ENCODE measurements around the gene IBTK.
"Not testable (repeated sequence)": the region's sequence is repeated elsewhere in the genome, so short reads cannot be mapped to it uniquely, and the experiment has no call there.

Gene IBTK

DNA sequence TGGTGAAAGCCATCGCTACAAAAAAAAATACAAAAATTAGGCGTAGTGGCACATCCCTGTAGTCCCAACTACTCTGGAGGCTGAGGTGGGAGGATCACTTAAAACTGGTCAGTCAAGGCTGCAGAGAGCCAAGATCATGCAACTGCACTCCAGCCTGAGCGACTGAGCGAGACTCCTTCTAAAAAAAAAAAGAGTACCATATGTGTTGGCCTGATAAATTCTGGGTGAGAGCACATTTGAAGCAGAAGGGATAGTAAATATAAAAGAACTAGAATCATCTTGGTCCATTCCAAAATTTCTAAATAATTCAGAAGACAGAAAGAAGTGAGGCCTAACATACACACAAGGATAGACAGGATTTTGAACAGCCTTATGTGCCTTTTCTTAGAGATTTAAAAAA, 2.2 kb downstream of the IBTK start:
- no peak for DNase-seq

DNA sequence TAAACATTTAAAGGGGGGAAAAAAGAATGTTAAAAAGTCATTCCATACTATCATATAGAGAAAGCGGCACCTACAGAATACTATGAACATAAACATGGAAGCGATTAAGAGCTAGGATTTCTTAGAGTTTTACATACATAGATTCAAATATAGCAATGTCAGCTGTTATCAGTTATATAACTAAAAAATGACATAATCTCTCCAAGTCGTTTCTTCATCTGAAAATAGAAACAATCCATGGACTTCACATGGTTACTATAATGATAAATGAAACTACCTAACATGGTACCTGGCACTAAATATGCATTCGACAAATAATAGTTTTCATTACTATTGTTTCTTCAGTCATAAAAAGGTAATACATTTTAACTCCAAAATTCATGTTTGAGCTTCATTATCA, 3.7 kb downstream of the IBTK start:
- no peak for DNase-seq

DNA sequence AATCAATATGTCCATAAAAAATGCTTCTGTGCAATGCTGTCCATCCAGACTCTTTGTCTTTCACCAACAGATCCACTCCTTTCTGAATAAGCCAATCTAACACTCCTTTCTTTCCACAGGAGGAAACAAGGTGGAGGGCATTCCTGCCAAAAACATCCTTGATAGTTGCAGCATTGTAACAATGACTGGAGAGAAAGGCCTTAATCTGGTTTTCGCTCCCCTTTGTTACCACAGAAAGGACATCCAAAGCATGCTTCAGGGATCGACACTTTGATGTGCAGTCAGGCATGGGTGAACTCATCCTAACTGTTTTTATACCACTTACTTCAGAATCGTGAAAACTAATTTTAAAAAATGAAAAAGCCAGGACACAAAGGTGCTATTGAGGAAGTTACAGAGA, 7.4 kb downstream of the IBTK start:
- no peak for DNase-seq

DNA sequence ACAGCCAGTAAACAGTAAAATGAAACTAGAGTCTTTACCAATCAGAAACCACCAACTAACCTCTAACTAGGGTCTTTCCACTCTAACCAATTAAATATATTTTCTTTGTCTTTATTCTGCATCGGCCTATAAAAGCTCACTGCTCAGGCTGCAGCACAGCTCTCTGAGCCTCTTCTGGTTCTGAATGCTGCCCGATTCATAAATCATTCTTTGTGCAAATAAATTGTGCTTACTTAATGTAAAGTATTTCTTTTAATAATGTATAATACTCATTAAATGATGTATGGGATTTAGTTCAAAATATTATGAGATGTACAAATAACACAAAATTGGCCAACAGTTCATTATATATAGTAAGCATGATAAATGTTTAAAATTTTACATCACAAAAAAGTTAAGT, 7.9 kb downstream of the IBTK start:
- DNase-seq = no peak

DNA sequence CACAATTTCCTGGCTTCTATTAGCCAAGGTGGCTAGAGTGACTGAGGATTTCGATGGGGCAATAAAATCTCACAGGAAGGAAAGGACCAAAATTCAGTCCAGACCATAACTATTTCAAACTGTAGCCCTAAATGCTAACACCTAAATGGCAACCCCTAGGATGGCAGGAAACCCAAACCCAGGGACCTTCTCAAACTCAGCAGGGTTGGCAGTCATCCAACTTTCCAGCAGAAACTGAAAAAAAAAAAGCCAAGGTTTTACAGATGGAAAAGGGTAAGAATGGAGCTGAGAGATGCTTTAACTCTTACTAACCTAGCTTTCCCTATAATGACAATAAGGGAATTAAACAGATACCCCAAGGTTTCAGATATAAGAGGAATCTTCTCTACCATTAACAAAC, 10.5 kb downstream of the IBTK start:
- DNase-seq = no peak

DNA sequence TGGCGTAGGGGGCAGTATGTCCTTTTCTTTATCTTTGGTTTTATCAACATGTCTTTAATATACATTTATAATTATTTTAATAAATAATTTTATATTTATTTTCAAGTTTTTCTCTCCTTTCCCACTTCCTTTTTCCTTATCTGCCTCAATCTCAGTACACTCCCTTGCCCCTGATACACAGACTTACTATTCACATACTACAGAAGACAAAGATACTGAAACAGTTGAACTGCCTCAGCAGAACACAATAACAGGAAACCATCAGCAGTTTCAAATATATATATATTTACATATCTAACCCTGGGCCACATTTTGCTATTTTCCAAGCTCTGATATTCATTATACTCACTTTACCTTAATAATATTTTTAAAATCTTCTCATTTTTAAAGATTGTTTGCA, 19.8 kb downstream of the IBTK start:
- no peak for DNase-seq

DNA sequence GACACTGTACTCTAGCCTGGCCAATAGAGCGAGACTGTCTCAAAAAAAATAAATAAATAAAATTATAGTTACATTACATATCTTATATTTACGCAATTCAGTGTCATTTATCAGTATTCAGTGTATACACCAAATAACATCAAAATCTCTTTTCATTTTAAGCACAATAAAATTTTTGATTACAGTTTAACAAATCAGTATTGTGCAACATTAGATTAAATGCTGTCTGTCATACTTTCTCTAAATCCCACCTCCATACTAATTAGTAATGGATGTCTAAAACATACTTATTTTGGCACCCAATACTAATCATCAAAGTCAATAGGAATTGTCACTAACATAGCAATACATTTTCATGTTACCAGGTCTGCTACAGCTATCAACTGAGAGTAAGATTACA, 27.4 kb downstream of the IBTK start:
- no peak for DNase-seq

DNA sequence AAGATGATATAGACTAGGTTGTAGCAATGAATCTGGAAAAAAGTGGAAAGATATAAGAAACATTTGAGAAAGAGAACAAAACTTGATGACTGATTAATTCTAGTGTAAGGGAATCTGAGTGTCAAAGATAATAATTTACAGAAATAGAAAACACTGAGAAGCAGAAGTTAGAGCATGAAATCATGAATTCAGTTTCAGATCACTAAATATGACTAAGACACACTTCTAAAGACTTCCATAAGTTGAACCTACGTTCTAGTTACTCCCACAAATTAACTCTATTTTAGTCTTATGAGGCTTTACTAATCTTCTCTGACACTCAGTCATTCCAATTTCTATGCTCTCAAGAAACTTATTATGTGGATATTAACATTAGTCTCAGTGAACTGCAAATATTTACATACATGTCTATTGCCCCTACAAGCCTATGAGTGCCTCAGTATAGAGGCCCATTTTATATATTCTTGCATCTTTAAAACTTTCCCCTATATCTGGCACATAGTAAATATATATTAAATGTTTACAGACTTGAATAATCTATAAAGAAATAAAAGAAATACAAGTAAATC, 30.4 kb downstream of the IBTK start:
- no peak for DNase-seq

DNA sequence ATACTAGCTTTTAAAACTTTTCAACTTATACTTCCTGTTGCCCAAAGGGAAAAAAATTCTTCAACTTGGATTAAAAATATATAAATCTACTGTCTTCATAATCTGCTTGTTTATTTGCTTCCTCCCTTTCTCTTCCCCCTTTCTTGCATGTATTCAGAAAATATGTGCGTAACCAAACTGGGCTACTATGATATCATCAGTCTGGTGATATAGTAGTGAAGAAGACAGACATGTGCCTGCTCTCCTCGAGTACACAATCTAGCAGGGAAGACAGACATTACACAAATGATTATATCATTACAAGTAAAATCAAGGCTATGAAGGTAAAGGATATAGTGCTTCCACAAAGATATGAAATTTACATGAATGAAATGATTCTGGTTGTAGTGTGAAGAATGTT, 31.0 kb downstream of the IBTK start:
- DNase-seq = no peak

DNA sequence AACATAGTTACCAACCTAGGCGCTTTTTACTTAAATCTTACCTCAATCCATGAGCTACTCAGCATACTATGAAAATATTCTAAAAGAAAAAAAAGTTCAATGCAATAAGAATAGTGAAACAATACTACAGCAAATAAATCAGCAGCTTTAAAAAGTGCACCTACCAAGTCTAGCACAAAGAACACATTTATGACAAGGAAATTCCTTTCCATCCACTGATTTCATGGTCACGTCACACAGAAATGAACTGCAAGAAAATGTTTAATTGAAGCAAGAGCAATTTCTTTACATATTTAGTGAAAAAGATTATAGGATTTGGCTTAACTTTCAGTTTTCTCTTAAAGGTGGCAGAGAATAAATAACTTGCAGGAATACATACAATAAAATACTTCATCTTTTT, 36.2 kb downstream of the IBTK start:
- DNase-seq = no peak

DNA sequence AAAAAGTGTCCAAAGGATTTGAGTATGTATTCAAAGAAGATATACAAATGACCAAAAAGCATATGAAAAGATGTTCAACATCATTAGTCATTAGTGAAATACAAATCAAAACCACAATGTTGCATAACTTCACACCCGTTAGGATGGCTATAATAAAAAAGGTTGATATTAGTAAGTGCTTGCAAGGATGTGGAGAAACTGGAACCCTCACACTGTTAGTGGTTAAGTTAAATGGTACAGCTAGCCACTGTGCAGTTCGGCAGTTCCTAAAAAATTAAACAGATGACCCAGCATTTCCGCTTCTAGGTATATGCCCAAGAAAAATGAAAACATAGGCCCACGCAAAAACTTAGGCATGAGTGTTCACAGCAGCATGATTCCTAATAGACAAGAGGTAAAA, 38.6 kb downstream of the IBTK start:
- DNase-seq = no peak

DNA sequence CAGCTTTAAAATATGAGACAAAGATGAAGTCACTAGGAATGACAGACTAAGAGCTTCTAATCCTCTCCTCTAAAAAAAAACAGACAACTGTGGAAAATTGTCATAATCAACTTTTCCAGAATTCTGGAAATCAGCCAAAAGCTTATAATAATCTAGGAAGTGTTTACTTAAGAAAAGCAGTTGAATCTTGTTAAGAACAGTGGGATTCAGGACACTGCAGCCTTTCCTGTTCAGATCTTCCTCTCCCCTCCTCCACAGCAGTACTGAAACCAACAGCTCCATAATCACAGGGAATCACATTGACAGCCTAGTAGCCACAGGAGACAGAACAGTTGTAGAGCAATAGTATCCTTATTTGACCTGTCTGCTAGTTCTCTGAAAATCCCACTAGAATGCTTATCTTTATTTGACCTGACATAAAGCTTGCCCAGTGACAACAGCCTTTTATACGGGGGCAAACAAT, 41.6 kb downstream of the IBTK start:
- no peak for DNase-seq

DNA sequence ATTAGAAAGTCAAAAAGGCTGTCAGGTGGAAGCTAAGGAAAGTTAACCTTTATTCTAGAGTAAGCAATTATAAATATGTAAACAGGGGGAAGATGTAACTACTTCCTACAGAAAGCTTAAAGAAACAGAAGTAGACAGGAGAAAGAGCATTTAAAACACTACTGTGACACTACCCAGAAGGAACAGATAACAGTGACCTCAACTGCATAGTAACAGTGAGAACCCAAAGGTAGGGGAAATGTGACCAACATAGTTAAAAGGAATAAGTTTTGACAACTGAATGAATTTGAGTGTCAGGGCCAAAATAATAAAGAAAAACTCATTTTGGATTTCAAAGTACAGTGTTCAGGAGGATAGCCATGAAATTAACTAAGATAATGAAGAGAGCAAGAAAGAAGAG, 43.5 kb downstream of the IBTK start:
- DNase-seq = no peak

DNA sequence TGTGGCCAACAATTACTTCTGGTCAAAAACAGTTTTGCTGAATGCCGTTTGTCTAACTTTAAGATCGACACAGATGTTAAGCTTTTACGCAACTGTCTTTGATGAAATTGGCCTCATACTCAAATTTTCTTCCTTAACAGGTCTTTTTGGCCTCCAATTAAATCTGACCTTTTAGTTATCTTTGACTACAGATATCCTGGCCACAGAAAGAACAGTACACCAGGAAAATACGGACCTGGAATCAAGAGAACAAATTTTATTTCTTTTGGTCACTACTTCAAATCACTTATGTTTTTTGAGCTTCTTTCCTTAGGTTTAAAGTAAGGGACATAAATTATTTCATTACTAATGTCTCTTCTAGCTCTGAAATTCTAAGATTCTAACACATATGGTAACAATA, 49.8 kb downstream of the IBTK start:
- DNase-seq = no peak

DNA sequence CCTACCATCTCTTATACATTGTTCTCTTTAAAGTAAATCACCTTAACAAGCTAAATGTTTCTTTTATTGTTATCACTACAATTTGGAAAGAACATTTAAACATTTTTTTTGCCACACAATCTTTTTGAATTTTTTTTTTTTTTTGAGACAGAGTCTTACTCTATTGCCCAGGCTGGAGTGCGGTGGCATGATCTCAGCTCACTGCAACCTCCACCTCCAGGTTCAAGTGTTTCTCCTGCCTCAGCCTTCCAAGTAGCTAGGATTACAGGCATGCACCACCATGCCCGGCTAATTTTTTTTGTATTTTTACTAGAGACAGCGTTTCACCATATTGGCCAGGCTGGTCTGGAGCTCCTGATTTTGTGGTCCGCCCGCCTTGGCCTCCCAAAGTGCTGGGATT, 50.3 kb downstream of the IBTK start:
- not testable (repeated sequence) for DNase-seq

DNA sequence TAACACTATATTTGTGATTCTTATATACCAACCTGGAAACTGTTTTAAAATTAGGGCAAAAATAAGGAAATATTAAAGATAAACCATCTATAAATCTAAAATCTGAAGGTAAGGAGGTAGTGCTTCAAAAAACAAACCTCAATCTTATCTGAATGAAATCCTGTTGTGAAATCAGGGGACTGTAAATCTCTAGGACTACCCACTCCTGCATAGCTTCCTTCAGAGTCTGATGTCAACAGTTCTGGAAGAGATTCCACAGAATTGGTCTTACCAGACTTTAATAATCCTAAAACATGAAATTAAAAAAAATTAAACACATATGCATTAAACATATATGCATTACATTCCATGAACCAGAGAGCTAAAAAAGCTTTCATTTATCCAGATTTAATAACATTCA, 51.4 kb downstream of the IBTK start:
- DNase-seq = no peak

DNA sequence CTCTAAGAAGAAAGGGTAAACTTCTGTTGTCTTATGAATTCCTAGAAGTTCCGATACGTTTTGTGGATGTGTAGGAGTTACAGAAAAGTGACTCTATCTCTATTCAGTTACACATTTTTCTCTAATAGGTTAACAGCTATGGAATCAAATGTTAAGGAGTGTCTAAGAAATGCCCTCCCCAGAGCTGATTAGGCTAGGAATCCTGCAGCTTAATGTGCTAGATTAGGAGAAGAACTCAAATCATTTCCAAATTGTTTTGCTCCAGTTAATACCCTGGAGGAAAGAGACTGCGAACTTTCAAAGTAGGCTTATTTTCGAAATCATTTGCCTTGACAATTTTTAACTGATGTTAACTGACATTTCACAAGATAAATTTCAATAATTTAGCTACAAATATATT, 51.9 kb downstream of the IBTK start:
- DNase-seq = no peak

DNA sequence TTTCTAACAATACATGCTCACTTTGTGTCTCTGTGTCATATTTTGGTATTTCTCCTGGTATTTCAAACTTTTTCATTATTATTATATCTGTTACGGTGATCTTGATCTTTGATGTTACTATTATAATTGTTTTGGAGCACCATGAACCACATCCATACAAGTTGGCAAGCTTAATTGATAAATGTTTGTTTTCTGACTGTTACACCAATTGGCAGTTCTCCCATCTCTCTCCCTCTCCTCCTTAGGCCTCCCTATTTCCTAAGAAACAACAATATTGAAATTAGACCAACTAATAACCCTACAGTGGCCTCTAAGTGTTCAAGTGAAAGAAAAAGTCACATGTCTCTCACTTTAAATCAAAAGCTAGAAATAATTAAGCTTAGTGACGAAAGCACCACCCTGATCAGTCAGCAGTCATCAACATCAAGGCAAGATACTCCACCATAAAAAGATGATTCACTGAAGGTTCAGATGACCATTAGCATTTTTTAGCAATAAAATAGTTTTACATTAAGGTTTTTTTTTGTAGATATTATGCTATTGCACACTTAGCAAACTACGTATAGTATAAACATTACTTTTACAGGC, 61.5 kb downstream of the IBTK start:
- no peak for DNase-seq

DNA sequence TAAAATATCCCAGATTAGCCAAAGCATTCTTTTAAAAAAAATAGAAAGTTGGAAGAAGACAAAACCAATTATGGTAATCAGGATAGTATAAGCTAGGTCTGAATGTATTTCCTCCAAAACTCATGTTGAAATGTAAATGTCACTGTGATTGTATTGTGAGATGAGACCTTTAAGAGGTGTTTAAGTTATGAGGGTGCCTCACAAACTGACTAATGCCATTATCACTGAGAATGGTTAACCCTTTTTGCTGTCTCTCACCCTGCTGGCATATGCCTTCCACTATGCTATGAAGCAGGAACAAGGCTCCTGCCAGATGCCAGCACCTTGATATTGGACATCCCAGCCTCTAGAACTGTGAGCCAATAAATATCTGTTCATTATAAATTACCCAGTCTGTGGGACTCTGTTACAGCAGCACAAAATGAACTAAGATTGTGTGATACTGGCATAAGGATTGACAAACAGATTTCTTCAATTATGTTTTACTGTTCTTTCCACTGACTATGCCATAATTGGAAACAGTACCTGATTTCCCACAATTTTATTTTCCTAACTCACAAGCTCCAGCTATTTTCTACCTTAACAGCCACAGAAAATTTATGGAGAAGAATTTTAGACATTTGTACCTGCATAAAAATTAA, 63.8 kb downstream of the IBTK start:
- DNase-seq = no peak

DNA sequence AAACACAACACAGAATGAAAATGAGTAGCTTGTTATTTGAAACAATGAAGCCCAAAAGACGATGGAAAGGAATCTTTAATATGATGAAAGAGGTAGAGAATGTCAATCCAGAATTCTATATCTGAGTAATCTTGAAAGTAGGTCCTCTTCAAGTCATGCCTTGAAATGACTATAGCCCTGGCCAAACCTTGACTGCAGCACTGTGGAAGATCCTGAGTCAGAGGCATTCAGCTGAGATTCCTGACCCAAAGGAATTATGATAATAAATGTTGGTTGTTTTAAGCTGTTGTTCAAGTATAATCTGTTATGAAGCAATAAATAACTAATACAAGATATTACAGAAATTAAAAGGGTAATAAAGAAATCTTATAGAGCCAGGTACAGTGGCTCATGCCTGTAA, 64.8 kb downstream of the IBTK start:
- no peak for DNase-seq

DNA sequence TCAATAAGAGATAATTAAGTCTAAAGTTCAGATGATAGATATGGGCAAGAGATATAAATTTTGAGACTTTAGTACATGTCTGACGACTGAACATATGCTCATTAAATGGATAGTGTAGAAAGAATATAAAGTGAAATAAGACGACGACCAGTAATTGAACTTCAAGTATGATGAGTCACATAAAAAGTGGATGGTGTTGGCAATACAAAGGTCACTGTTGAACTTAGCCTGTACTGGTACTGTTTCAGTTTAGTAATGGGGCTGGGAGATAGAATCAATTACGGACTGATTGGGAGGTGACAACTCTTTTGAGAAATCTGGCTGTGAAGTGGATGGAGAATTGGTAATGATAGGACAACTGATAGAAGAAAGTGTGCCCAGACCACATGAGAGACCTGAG, 68.1 kb downstream of the IBTK start:
- DNase-seq = no peak

DNA sequence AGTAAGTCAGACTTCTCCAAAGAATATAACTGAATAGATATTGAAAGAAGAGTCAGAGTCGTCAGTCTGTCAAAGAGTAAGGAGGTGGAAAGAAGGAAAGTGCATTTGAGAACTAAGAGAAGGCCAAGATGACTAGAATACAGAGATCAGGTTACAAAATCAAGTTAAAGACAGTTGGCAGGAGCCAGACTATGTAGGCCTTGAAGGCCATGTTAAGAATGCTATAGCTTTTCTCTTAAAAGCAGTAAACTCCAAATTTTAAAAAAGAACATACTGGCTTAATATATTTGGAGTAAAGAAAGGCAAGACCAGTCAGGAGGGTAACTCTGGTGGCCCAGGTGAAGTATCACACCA, 68.8 kb downstream of the IBTK start:
- DNase-seq = no peak

DNA sequence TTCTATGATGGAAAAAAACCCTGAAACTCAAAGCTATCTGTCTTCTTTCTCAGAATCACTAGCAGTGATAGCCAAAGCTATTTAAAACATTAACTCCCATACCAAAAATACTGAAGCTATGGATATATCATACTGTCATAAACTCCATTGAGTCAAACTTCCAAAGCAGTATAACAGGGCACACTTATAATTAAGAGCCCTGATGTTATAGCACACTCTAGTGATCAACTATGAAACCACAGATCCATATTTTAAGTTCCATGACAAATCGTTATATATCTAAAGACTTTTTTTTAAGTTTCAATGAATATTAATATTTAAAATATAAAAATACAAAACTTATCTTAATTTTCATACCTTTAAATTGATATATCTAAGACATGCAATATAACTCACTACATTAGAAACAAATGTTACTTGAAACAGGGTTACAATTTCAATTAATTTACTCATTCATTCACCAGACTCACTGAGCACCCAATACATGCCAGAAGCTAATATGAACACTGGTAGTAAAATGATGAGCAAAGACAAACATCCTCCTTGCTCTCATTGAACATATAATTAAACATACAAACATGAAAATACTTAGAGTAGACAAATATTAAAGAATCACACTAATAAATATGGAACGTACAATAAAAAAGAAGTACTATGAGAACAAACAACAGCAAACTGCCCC, 69.3 kb downstream of the IBTK start:
- DNase-seq = no peak

DNA sequence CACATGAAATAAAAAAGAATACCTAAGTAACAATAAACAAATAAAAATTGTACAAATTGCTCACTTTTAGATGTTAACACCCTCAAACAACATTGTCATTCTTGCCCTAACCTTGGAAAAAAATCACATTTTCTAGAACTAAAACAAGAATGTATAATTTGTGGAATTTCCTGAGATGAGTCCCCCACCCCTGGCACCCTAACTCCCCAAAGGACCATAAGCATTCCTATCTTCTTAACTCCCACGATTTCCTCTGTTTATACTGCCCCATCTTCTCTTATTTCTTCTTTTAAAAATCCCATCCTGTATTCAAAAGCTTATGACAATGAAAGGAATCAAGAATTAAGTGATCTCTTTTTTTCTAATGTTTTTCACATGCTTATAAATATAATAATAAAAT, 70.9 kb downstream of the IBTK start:
- DNase-seq = no peak

DNA sequence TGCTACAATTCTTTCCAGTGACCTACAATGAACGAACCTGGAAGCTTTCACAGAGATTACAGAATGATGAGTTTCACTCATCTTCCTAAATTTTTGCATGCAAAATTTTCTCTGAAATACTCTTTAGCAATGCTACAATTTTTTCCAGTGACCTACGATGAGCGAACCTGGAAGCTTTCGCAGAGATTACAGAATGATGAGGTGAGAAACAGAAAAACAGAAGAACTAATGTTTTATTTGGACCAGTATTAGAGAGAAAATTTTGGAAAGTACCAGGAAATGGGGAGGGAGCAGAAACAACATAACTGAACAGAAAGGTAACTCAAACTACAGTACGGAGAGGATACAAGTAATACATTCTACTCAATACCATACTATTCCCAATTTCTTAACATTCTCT, 75.0 kb downstream of the IBTK start:
- DNase-seq = no peak
